GM19438 (cell line): ENCODE measurements around the gene SMARCA4.
"Not testable (repeated sequence)": the region's sequence is repeated elsewhere in the genome, so short reads cannot be mapped to it uniquely, and the experiment has no call there.

Experiments
- ATAC-seq: cut with Tn5 transposase; IDR thresholded peaks from one replicate; pipeline ENCODE4 v1.9.1; 2021; ENCODE audit warnings: low read depth; ENCODE audit not compliant: unreplicated experiment

SMARCA4 gene

GRCh38 chr19:11092181-11092538 is 131.3 kb downstream of the SMARCA4 start:
- ATAC-seq = no peak

GRCh38 chr19:11093689-11094238 is 132.9 kb downstream of the SMARCA4 start:
- no peak for ATAC-seq

GRCh38 chr19:11094520-11094894 is 133.7 kb downstream of the SMARCA4 start:
- ATAC-seq = no peak

- ATAC-seq = peak; percentile 46
Measured at GRCh38 chr19:11096210-11096841, 135.5 kb downstream of the SMARCA4 start.

- not testable (repeated sequence) for ATAC-seq
Measured at GRCh38 chr19:11097367-11097766, 136.5 kb downstream of the SMARCA4 start.

- ATAC-seq = no peak
Measured at GRCh38 chr19:11098327-11098726, 137.5 kb downstream of the SMARCA4 start.

GRCh38 chr19:11098861-11099260 is 138.0 kb downstream of the SMARCA4 start:
- no peak for ATAC-seq

- no peak for ATAC-seq
Measured at GRCh38 chr19:11100049-11100448, 139.2 kb downstream of the SMARCA4 start.

- no peak for ATAC-seq
Measured at GRCh38 chr19:11101057-11101456, 140.2 kb downstream of the SMARCA4 start.

GRCh38 chr19:11102944-11103343 is 142.1 kb downstream of the SMARCA4 start:
- ATAC-seq = no peak

GRCh38 chr19:11103667-11104066 is 142.8 kb downstream of the SMARCA4 start:
- not testable (repeated sequence) for ATAC-seq

- ATAC-seq = no peak
Measured at GRCh38 chr19:11105014-11105636, 144.3 kb downstream of the SMARCA4 start.

- no peak for ATAC-seq
Measured at GRCh38 chr19:11106477-11106876, 145.6 kb downstream of the SMARCA4 start.

- ATAC-seq = no peak
Measured at GRCh38 chr19:11108746-11109145, 147.9 kb downstream of the SMARCA4 start.

- ATAC-seq = no peak
Measured at GRCh38 chr19:11111117-11111770, 150.4 kb downstream of the SMARCA4 start.

GRCh38 chr19:11111771-11112144 is 150.9 kb downstream of the SMARCA4 start:
- ATAC-seq = no peak
